SK-N-SH treated with all-trans-retinoic acid at 6 μM for 48 hours (cell line): ENCODE measurements around the gene FHIT.

Experiments used
- GLIS3 ChIP-seq: fragments of 250-450 bp; sonication (Bioruptor Pico); IDR thresholded peaks from 2 replicates; pipeline ENCODE4 v1.5.0; 2020; ENCODE audit warnings: mild to moderate bottlenecking, moderate library complexity
- OSR1 ChIP-seq: fragments of 250-450 bp; sonication (Bioruptor Pico); IDR thresholded peaks from 2 replicates; pipeline ENCODE4 v1.8.0; 2022; ENCODE audit warnings: moderate library complexity, mild to moderate bottlenecking, inconsistent platforms
- RARB ChIP-seq: fragments of 250-450 bp; sonication (Bioruptor Pico); IDR thresholded peaks from 2 replicates; pipeline ENCODE4 v1.8.0; 2021; ENCODE audit warnings: mild to moderate bottlenecking, moderate library complexity
- SNAI2 ChIP-seq: fragments of 250-450 bp; sonication (Bioruptor Pico); IDR thresholded peaks from 2 replicates; pipeline ENCODE4 v1.5.0; 2020; ENCODE audit warnings: mild to moderate bottlenecking, moderate library complexity
- ZC3H10 ChIP-seq: fragments of 250-450 bp; sonication (Bioruptor Pico); IDR thresholded peaks from 2 replicates; pipeline ENCODE4 v1.5.1; 2021; ENCODE audit warnings: mild to moderate bottlenecking, moderate library complexity
- ZFP3 ChIP-seq: fragments of 250-450 bp; sonication (Bioruptor Pico); IDR thresholded peaks from 2 replicates; pipeline ENCODE4 v1.5.0; 2020; ENCODE audit warnings: mild to moderate bottlenecking, moderate library complexity
- ZNF70 ChIP-seq: fragments of 450-650 bp; formaldehyde crosslinking; IDR thresholded peaks from 2 replicates; pipeline ENCODE4 v1.5.0; 2020; ENCODE audit warnings: mild to moderate bottlenecking, moderate library complexity
- ZNF8 ChIP-seq: fragments of 450-650 bp; formaldehyde crosslinking; IDR thresholded peaks from 2 replicates; pipeline ENCODE4 v1.5.0; 2020; ENCODE audit warnings: mild to moderate bottlenecking, moderate library complexity
- TF ChIP-seq, protein P1 (sequence below): fragments of 250-450 bp; sonication (Bioruptor Pico); IDR thresholded peaks from 2 replicates; pipeline ENCODE4 v1.5.1; 2020; ENCODE audit warnings: low read depth, mild to moderate bottlenecking, moderate library complexity
- TF ChIP-seq, protein P2 (sequence below): fragments of 250-450 bp; sonication (Bioruptor Pico); IDR thresholded peaks from 2 replicates; pipeline ENCODE4 v1.8.0; 2021; ENCODE audit warnings: low read depth, mild to moderate bottlenecking, moderate library complexity, borderline replicate concordance
- TF ChIP-seq, protein P3 (sequence below): fragments of 250-450 bp; sonication (Bioruptor Pico); IDR thresholded peaks from 2 replicates; pipeline ENCODE4 v1.8.0; 2020; ENCODE audit warnings: mild to moderate bottlenecking, moderate library complexity, borderline replicate concordance

DNA sequence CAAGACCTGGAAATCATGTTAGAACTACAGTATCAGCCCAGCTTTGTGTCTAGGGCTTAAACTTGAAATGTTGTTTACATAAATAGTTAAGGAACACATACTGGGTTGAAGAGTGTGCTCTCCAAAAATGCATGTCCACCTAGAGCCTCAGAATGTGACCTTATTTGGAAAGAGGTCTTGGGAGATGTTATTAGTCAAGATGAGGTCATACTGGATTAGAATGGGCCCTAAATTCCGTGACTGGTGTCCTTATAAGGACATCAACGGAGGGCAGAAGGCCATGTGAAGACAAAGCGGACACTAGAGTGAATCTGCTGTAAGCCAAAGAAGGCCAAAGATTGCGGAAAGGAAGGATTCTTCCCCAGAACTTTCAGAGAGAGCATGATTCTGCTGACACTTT lies 1442.2 kb downstream of the FHIT start:
- TF ChIP-seq, protein P1, sequence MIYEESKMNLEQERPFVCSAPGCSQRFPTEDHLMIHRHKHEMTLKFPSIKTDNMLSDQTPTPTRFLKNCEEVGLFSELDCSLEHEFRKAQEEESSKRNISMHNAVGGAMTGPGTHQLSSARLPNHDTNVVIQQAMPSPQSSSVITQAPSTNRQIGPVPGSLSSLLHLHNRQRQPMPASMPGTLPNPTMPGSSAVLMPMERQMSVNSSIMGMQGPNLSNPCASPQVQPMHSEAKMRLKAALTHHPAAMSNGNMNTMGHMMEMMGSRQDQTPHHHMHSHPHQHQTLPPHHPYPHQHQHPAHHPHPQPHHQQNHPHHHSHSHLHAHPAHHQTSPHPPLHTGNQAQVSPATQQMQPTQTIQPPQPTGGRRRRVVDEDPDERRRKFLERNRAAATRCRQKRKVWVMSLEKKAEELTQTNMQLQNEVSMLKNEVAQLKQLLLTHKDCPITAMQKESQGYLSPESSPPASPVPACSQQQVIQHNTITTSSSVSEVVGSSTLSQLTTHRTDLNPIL, result no peak
- TF ChIP-seq RARB (CRISPR knock-in tag) (no peak), GLIS3 (CRISPR knock-in tag) (no peak), ZFP3 (CRISPR knock-in tag) (no peak), ZC3H10 (CRISPR knock-in tag) (no peak), ZNF8 (CRISPR knock-in tag) (no peak), ZNF70 (CRISPR knock-in tag) (no peak), OSR1 (CRISPR knock-in tag) (no peak), SNAI2 (CRISPR knock-in tag) (no peak)
- TF ChIP-seq, protein P2, sequence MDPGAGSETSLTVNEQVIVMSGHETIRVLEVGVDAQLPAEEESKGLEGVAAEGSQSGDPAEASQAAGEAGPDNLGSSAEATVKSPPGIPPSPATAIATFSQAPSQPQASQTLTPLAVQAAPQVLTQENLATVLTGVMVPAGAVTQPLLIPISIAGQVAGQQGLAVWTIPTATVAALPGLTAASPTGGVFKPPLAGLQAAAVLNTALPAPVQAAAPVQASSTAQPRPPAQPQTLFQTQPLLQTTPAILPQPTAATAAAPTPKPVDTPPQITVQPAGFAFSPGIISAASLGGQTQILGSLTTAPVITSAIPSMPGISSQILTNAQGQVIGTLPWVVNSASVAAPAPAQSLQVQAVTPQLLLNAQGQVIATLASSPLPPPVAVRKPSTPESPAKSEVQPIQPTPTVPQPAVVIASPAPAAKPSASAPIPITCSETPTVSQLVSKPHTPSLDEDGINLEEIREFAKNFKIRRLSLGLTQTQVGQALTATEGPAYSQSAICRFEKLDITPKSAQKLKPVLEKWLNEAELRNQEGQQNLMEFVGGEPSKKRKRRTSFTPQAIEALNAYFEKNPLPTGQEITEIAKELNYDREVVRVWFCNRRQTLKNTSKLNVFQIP, result no peak
- TF ChIP-seq, protein P3, sequence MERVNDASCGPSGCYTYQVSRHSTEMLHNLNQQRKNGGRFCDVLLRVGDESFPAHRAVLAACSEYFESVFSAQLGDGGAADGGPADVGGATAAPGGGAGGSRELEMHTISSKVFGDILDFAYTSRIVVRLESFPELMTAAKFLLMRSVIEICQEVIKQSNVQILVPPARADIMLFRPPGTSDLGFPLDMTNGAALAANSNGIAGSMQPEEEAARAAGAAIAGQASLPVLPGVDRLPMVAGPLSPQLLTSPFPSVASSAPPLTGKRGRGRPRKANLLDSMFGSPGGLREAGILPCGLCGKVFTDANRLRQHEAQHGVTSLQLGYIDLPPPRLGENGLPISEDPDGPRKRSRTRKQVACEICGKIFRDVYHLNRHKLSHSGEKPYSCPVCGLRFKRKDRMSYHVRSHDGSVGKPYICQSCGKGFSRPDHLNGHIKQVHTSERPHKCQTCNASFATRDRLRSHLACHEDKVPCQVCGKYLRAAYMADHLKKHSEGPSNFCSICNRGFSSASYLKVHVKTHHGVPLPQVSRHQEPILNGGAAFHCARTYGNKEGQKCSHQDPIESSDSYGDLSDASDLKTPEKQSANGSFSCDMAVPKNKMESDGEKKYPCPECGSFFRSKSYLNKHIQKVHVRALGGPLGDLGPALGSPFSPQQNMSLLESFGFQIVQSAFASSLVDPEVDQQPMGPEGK, result no peak
